NCI-H524 (cell line): ENCODE measurements around the gene PDGFA.
"Not testable (repeated sequence)": the region's sequence is repeated elsewhere in the genome, so short reads cannot be mapped to it uniquely, and the experiment has no call there.

Experiments
- DNase-seq, 2 experiments: peaks; one replicate each; lab custom pipeline; 2025; lab: John Stamatoyannopoulos, UW

Gene PDGFA

GRCh38 chr7:552151-552867, 32.7 kb upstream of the PDGFA start:
- DNase-seq: not testable (repeated sequence)

GRCh38 chr7:551615-551970, 31.9 kb upstream of the PDGFA start:
- not testable (repeated sequence) for DNase-seq

- no peak for DNase-seq
These were observed 31.4 kb upstream of the PDGFA start for GRCh38 chr7:550881-551614.

GRCh38 chr7:549891-550625, 30.4 kb upstream of the PDGFA start:
- no peak for DNase-seq

GRCh38 chr7:549066-549890, 29.6 kb upstream of the PDGFA start:
- DNase-seq: no peak

- no peak for DNase-seq
These were observed 28.8 kb upstream of the PDGFA start for GRCh38 chr7:548401-548800.

DNA sequence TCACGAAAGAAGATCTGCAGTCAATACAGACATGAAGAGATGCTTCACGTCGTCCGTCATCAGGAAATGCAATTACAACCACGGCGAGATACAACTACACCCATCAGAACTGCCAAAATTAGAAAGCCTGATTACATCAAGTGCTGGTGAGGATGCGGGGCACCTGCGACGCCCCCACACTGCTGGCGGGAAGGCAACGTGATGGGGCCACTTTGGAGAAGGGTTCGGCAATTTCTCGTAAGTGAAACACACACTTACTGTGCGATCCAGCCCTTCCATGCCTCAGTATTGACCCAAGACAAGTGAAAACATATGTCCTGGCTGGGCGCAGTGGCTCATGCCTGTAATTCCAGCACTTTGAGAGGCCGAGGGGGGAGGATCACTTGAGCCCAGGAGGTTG, 25.8 kb upstream of the PDGFA start:
- DNase-seq: no peak

- no peak for DNase-seq
These were observed 24.9 kb upstream of the PDGFA start for GRCh38 chr7:544338-545221.

DNA sequence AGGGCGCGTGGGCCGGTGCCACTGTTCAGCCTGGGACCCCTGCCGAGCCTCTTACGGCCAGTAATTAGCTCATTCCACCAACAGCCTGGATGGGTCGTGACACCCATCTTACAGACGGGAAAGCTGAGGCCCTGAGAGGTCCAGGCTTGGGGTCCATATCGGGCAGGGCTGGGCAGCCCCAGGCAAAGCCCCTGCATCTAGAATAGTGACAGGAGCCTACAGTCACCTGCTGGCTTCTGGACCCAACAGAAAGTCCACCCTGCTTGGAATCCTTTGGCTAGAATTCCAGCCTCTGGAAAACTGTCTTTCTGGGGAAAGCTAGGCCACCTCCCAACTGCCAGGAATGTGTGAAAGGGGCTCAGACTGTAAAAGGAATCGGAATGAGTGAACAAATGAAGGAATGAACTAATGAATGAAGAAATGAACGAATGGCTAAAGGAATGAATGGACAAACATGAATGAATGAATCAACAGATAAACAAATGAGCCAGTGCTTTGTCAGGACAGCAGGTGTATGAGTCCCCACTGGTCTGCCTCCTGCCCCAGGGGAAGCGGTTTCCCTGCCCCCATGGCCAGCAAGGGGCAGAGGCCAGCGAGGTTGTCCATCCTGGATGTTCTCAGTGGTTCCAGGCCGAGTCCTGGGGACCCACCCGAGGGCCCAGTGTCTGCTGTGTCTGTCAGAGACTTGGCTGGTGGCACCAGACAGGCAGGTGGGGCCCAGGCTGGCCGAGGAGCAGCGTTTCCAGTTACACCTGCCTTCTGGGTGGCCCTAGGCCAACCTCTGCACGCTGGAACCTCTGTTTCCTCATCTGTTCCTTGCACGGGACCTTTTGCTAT, 24.1 kb upstream of the PDGFA start:
- no peak for DNase-seq

DNA sequence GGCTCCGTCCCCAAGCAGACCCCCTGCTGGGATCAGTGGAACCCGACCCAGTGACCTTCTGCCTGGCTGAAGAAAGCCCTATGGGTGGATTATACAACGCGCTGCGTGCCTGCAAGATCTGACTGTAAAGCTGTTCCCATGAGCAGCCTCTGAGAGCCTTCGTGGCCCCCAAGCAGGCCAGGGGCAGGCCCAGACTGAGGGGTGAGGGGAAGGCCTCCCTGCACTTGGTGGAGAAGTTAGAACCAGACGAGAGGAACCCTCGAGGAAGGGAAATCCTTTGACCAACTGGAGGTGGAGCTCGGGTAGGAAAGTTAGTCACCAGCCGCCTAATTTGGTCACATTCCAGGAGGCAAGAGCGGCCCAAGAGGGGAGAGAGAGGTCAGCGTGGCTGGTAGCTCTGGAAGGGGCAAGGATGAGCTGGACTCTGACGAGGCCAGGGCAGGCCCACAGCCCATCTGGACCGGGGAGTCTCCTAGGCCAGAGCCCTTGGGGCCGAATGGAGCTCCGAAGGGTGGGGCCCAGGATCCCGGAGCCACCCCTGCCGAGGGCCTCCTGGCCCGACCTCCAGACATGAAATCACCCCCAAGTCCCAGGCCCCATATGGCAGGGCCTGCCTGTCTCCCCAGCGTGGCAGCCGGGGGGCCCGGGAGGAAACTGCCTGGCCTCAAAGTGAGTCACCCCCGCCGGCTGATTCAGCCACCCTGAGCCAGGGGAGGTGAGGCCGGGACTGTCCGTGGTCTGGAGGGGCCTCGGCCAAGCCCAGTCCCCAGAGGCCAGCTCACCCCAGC, 23.3 kb upstream of the PDGFA start:
- DNase-seq: no peak

DNA sequence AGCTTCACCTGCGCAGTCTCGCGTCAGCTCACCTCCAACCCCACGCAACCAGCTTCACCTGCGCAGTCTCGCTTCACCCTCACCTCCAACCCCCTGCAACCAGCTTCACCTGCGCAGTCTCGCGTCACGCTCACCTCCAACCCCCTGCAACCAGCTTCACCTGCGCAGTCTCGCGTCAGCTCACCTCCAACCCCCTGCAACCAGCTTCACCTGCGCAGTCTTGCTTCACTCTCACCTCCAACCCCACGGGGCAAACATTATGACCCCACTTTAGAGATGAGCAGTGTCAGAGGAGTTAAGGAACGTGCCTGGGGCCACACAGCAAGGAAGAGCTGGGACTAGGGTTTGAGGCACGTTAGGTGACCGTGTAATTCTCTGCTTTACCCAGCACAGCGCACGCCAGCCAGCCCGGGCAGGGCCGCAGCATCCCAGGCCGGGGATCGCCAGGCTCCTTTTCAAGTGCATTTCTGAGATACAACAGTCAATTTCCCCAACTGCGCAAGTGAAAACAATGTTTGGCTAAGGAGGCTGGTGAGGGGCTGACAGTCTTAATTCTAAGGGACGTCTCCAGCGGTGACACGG, 22.6 kb upstream of the PDGFA start:
- no peak for DNase-seq

DNA sequence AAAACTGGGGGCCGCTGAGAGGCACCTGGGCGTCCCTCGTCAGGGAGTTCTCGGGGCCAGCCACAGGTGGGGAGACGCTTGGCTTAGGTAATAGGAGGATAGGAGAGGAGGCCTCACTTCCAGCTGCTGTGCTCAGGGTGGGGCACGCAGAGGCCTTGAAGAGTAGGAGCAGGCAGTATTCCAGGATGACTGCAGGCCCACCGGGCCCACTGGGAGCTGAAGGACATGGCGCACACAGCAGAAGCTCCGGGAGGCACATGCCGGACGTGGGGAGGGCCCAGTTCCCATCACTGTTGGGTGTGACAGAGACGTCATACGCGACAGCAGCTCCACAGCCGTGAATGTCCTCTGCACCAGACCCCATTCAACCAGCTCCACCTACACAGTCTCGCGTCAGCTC, 22.0 kb upstream of the PDGFA start:
- DNase-seq: no peak

DNA sequence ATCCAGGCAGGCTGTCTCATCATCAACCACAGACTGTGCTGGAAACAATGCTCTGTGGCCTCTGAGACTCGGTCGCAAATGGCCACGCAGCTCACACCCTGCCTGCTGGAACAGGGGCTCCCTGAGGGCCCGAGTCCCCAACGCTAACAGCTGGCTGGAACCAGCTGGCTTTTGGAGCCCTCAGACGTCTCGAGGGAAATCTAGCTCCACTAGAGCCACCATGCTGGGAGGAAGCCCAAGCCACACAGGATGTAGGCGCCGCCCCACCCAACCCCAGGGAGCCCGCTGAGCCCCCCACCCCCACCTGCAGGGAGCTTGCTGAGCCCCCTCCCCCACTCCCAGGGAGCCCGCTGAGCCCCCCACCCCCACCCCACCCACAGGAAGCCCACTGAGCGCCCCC, 21.4 kb upstream of the PDGFA start:
- no peak for DNase-seq

DNA sequence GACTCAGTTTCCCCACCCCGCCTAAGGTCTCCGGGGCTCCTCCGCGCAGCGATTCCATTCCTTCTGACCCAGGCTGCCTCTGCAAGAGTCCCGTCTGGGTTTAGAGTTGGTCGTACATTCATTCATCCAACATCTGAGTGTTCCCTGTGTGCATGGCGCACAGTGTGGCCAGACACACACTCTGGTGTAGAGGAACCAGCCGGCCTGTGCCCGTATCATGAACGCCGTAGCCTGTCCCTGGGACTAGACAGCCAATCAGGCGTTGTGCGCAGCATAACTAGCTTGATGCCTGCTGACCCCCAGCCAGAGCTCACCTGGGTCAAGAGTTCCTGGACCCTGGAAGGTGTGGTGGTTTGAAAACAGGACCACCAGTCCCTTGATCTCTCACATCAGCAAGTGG, 20.9 kb upstream of the PDGFA start:
- DNase-seq: no peak

GRCh38 chr7:539731-540411, 20.2 kb upstream of the PDGFA start:
- DNase-seq: no peak

- no peak for DNase-seq
These were observed 19.4 kb upstream of the PDGFA start for GRCh38 chr7:538764-539685.

DNA sequence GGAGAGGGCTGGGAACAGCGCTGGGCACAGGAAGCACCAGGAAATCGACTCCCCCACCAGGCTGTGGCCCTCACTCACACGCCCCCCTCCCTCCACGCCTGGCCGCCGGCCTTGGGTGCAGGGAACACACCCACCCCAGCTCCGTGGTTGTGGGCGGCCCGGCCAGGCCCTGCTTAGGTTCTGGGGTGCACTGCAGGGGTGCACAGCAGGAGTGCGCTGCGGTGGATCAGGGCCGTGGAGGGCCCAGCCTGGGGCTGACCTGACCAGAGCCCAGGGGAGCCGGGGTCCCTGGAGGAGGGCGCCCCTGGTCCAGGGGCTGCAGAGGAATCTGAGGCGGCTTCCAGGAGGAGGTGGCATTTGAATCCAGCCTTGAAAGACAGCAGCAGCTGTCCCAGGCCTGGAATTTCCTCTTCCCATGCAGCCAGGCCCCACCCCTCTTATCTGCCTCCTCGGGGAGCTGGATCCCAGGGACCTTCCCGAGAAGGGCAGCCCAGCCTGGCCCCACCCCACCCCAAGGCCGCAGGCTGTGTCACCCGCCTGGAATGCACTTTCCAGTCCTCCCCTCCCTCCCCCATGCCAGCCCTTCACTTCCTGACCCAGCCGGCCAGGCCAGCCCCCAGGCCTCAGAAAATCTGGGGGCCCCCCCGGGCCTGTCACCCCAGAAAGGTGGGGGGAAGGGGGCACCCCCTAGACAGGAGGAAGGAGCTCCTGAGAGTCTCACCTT, 18.4 kb upstream of the PDGFA start:
- DNase-seq: no peak
